Motor neuron (in vitro differentiated cells): Measurements from ENCODE around the gene EIF4A3. TPM values are rescaled to one million over a fixed set of nuclear protein-coding genes. Genes with fewer than 3 reads are reported as not detected.

Source experiments
- ATAC-seq, 8 experiments: fragments of 200-7000 bp; cut with Tn5 transposase; replicated peaks in 6 of 8; 2 replicates each; pipeline ENCODE4 v1.8.0; 2021; ENCODE audit warnings: mild to moderate bottlenecking in 8 of 8, moderate library complexity in 8 of 8
- H3K27ac ChIP-seq, 2 donors: fragments of 250-450 bp; sonication (Bioruptor Pico); 2 replicates each; pipeline ENCODE4 v1.9.0; 2021; ENCODE audit warnings: antibody characterized with exemption in 2 of 2, mild to moderate bottlenecking in 2 of 2, moderate library complexity in 1 of 2
- H3K4me1 ChIP-seq, 2 donors: fragments of 250-450 bp; sonication (Bioruptor Pico); replicated peaks in 1 of 2; 2 replicates each; pipeline ENCODE4 v1.6.1; 2021; ENCODE audit warnings: antibody characterized with exemption in 2 of 2, mild to moderate bottlenecking in 2 of 2, moderate library complexity in 1 of 2
- H3K4me3 ChIP-seq, 5 donors: fragments of 250-450 bp; sonication (Bioruptor Pico); 2 replicates each; pipeline ENCODE4 v1.9.0; 2021; ENCODE audit warnings: antibody characterized with exemption in 5 of 5, mild to moderate bottlenecking in 5 of 5, moderate library complexity in 4 of 5
- WGBS, 10 experiments: fragments of 450-650 bp; shearing (Covaris generic); methylation state at CpG; one replicate each; pipeline ENCODE4 v1.0.0; 2022; 5-methylcytosine and 5-hydroxymethylcytosine counted together
- in situ Hi-C, 9 experiments: fragments of 400-800 bp; cut with MboI; loops; one replicate each; pipeline ENCODE4 v1.15.0; 2021; ENCODE audit warnings: low sequenced_read_pairs in 9 of 9, low pct_unique_long_range_greater_than_20kb in 2 of 9; ENCODE audit not compliant: unreplicated experiment in 9 of 9
- total RNA-seq, 8 experiments: library from RNA; unstranded; fragments of 300-600 nt; gene quantifications; 2 replicates each; pipeline versions ENCODE4 v1.2.3 to v1.2.4, GENCODE V29; 2022

Gene EIF4A3
- total RNA-seq, 8 experiments from 2014 or later: 63.4 to 192 (median 95.1) TPM

DNA sequence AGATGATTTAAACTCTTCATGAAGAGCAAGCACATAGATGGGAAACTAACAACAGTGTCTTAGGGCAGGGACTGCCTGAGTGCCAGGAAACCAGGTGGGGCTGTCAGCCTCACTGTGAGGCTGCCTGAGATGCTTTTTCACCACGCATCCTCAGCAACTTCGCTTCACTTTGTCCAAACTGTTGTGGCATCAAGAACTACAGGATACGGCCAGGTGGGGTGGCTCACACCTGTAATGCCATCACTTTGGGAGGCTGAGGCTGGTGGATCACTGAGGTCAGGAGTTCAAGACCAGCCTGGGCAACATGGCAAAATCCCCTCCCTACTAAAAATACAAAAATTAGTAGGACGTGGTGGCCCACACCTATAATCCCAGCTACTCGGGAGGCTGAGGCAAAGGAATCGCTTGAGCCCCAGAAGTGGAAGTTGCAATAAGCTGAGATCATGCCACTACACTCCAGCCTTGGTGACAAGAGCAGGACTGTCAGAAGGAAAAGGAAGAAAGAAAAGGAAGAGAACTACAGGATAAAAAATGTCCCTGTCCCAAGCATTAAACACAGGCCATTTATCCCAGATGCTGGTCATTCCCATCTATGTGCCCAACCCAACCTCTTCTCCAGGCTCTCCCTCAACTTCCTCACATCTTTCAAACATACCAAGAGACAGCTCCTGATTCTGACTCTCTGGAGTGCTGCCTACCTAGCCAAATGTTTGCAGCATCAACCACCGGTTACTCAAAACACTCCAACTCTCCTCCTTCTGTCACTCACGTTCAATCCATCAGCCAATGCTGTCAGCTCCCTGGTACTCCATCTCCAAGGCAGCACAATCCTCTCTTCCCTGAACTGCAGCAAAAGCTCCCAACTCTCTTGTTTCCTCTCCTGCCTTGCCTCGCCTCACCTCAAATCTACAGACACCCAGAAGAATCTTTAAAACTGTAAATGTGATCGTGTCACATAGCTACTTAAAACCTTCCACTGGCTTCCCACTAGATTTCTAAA is 1.6 kb downstream of the EIF4A3 start:
- no peak overlapping the region for H3K27ac ChIP-seq

DNA sequence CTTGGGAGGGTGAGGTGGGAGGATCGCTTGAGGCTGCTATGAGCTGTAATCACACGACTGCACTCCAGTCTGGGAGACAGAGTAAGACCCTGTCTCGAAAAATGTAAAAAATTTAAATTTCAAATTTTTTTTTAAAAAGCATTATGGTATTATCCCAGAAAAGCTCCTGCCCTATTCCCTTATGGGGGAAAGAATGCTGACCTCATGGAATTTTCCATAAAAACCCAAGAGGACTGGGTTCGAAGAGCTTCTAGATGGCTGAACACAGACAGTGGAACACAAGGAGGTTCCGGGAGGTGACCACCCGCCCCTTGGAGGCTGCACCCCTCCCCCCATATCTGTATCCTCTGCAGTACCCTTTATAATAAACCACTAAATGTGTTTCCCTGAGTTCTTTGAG is 4.0 kb downstream of the EIF4A3 start:
- WGBS, 10 experiments: 80 to 100% (median 99%) methylated on average over 2 to 6 of the region's 6 CpGs; no CpG with 5 or more reads in 6 of the 10 experiments
- in situ Hi-C loops: no loop called here
- no peak for ATAC-seq
- H3K4me1 ChIP-seq: peaks cover 11 to 14% of the 10 kb centered on the region in 2 donors
- H3K27ac ChIP-seq: no peak overlapping the region
- H3K4me3 ChIP-seq: no peak overlapping the region

More for the DNA sequence above, 1.6 kb downstream of the EIF4A3 start:
- WGBS, 10 experiments: 0 to 75% (median 20%) methylated on average over 2 to 9 of the region's 10 CpGs; no CpG with 5 or more reads in 2 of the 10 experiments
- Histone ChIP-seq H3K4me3 (peak overlapping the region; percentile 73 to 88 (median 75)), H3K4me1 (peaks cover 14 to 19% of the 10 kb centered on the region in 2 donors)
- no peak for ATAC-seq
- in situ Hi-C loops: no loop called here

DNA sequence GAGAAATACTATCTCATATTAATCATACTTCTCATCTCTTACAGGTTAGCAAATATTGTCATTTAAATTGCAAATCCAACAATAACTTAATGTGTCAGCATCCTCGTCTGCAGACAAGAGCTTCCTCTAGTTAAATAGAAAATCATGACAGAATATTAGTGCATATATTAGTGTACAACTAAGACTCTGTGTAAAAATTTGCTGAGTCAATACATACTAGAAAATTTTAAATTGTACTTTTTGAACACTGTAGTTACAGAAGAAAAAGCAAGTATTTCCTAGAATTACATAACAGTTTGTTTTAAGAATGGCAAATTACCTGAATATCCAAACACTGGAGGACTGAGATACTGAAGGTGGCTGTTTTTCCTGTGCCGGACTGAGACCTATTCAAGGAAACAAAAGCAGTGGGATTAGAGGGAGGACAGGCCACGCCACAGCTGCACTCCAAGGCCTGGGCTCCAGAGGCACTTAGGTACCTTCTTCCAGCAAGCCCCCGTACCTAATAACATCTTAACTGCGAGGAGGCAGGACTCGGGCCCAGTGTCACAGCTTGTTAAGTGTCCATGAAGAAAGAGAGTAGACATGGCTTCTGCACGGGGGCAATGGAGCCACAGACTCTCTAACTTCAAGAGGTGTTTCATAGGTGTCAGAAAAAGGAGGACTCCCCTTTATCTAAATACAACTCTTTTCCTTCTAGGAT is 5.3 kb downstream of the EIF4A3 start:
- no peak for ATAC-seq
- peaks cover 11 to 14% of the 10 kb centered on the region in 2 donors for H3K4me1 ChIP-seq
- WGBS, 10 experiments: 77 to 100% (median 94%) methylated on average over 1 to 6 of the region's 7 CpGs
- in situ Hi-C loops: no loop called here
- H3K27ac ChIP-seq: no peak overlapping the region
- H3K4me3 ChIP-seq: no peak overlapping the region

DNA sequence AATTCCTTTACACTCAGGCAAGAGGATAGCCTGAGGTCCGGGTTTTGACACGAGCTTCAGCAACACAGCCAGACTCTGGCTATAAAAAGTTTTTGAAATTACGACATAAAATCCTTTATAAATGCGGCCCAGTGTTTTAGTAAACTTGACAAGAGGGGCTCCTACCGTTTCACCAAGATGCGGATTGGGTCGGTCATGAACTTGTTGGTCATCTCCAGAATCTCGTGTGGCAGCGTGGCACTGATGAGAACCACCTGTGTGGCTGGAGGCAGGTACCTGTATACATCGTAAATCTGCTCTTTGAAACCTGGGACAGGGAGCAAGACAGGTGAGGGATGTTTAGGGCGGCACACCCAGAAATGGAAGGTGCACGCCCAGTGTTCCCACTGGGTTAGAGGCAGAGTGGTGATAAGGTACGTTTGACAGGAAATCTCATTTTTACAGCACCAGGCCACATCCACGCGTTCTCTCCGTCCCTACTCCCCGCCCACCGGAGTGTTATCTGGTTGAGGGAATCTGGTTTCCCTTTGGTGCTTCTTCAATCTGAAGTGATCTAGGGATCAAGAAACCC is 8.0 kb downstream of the EIF4A3 start:
- H3K4me3 ChIP-seq: no peak overlapping the region
- in situ Hi-C loops: no loop called here
- no peak overlapping the region for H3K27ac ChIP-seq
- ATAC-seq: no peak
- 84 to 100% (median 96%) methylated on average over 1 to 17 of the region's 18 CpGs; no CpG with 5 or more reads in 3 of the 10 experiments for WGBS, 10 experiments
- no peaks in the 10 kb centered on the region for H3K4me1 ChIP-seq

DNA sequence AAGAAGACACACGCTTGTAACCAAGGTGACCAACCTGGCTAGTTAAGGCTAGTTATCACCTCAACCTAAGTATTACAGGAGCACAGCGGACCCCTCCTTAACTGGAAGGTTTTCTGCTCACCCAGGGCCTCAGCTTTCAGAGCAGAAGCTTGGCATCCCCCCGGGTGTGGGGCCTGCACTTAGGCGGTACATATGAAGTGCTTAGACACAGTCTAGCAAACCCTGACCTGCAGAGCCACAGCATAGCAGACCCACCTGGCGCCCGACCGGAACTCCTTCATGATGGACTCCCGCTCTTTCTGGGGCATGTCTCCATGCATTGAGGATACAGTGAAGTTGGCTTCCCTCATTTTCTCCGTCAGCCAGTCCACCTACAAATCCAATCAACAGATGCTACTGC is 9.8 kb downstream of the EIF4A3 start:
- Histone ChIP-seq H3K4me1 (no peaks in the 10 kb centered on the region), H3K27ac (no peak overlapping the region), H3K4me3 (no peak overlapping the region)
- WGBS, 10 experiments: 100% methylated on average over 1 to 6 of the region's 9 CpGs; no CpG with 5 or more reads in 4 of the 10 experiments
- ATAC-seq: peak in 2 of 8 experiments; percentile 9 to 20
- in situ Hi-C loops: no loop called here

DNA sequence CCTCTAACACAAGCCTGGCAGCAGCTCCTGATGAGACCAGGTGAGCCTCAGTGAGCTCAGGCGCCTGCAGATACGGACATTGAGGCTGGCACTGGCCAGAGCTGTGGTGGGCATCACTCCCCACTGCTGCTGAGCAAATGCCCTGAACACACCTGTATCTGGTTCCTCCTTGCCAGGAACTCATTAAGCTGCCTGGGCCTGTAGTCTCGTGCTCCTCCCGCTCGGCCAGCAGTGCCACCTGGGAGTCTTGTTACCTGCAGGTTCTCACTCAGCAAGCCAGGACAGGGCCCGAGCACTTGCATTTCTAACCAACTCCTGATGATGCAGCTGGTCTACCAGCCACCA is 13.3 kb downstream of the EIF4A3 start:
- H3K4me1 ChIP-seq: no peaks in the 10 kb centered on the region
- H3K4me3 ChIP-seq: no peak overlapping the region
- peak in 5 of 8 experiments; percentile 18 to 35 (median 21) for ATAC-seq
- in situ Hi-C loops: no loop called here
- H3K27ac ChIP-seq: no peak overlapping the region
- WGBS, 10 experiments: 100% methylated on average over 1 to 3 of the region's 6 CpGs; no CpG with 5 or more reads in 4 of the 10 experiments

DNA sequence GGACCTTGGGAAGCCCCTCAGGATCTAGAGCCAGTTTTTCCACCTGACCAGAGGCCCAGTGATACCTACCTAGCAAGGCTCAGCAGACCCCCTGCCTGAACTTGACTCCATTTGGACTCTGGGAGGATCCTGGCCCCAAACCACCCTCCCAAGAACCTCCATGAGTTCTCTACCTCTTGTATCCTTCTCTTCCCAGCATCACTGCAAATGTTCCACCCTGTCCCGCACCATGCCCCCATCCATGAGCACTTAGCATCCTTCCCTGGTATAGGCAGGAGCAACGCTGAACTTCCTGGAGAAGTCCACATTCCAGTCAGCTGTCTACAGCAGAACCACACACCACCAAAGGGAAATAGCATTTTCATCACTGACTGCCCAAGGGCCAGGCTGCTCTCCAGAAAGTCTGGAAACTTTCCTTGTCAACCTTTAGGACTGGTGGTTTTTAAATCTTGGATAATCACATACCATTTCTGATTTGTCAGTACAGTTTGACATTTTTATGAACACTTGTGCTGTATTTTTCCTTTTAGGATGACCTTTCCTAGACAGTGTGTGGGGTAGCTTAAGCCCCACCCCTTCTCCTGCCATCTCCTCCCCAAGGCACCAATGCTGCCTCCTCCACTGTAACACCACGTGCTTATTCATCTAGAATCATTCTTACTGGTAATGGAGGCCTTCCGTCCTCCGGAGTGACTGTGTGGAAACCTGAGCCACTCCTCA is 13.9 kb downstream of the EIF4A3 start:
- Histone ChIP-seq H3K27ac (no peak overlapping the region), H3K4me3 (no peak overlapping the region), H3K4me1 (no peaks in the 10 kb centered on the region)
- peak in 7 of 8 experiments; percentile 4 to 48 (median 33) for ATAC-seq
- 59 to 100% (median 92%) methylated on average over 1 to 4 of the region's 5 CpGs; no CpG with 5 or more reads in 3 of the 10 experiments for WGBS, 10 experiments
- in situ Hi-C loops: no loop called here

DNA sequence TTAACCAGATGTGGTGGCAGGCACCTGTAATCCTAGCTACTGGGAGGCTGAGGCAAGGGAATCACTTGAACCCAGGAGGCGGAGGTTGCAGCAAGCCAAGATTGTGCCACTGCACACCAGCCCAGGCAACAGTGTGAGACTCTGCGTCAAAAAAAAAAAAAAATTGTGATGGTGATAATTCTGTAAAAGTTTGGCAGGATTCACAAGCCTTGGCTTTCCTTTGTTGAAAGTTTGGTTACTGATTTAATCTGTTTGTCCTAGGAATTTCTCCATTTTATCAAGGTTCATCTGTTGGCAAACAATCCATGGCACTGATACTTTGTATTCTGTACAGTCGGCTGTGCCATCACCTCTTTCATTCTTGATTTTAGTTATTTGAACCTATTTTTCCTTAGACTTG is 15.9 kb downstream of the EIF4A3 start:
- H3K27ac ChIP-seq: no peak overlapping the region
- 55 to 100% (median 92%) methylated on average over 1 to 3 of the region's 3 CpGs; no CpG with 5 or more reads in 1 of the 10 experiments for WGBS, 10 experiments
- ATAC-seq: no peak

DNA sequence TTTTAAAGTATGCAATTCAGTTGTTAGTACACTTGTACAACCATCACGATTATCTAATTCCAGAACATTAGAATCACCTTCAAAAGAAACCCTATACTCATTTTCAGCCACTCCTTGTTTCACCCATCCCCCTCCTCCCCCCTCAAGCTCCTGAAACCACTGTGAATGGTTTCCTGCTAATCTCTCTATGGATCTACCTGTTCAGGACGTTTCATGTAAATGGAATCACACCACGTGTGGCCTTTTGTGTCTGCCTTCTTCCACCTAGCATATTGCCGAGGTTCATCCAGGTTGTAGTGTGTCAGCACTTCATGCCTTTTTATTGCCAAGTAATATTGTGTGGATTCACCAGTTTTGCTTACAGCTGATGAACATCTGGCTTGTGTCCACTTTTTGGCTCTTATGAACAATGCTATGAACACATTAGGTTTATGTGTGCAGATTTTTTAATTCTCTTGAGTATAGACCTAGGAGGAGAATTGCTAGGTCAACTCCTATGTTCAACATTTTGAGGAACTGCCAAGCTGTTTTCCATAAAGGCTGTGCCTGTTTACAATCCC is 17.8 kb downstream of the EIF4A3 start:
- Histone ChIP-seq H3K27ac (no peak overlapping the region), H3K4me1 (peaks cover 6% of the 10 kb centered on the region in 2 donors), H3K4me3 (no peak overlapping the region)
- peak in 1 of 8 experiments; percentile 2 for ATAC-seq
- in situ Hi-C loops: no loop called here
- WGBS, 10 experiments: 20 to 63% (median 38%) methylated on average over 1 to 4 of the region's 4 CpGs; no CpG with 5 or more reads in 1 of the 10 experiments

More for the DNA sequence above, 15.9 kb downstream of the EIF4A3 start:
- no peak overlapping the region for H3K4me3 ChIP-seq
- in situ Hi-C loops: no loop called here
- no peaks in the 10 kb centered on the region for H3K4me1 ChIP-seq

DNA sequence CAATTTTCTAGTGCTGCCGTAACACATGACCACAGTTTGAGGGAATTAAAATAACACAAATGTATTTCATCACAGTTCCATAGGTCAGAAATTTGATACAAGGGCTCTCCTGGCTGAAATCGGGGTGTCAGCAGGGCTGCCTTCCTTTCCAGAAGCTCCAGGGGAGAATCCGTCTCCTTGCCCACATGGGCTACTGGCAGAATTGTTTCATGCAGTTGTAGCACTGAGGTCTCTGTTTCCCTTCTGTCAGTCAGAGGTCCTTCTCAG is 20.5 kb downstream of the EIF4A3 start:
- WGBS, 10 experiments: 29 to 83% (median 75%) methylated on average over 1 to 3 of the region's 3 CpGs; no CpG with 5 or more reads in 3 of the 10 experiments
- Histone ChIP-seq H3K27ac (no peak overlapping the region), H3K4me3 (no peak overlapping the region), H3K4me1 (peaks cover 10% of the 10 kb centered on the region in 2 donors)
- ATAC-seq: no peak
- in situ Hi-C loops: no loop called here

DNA sequence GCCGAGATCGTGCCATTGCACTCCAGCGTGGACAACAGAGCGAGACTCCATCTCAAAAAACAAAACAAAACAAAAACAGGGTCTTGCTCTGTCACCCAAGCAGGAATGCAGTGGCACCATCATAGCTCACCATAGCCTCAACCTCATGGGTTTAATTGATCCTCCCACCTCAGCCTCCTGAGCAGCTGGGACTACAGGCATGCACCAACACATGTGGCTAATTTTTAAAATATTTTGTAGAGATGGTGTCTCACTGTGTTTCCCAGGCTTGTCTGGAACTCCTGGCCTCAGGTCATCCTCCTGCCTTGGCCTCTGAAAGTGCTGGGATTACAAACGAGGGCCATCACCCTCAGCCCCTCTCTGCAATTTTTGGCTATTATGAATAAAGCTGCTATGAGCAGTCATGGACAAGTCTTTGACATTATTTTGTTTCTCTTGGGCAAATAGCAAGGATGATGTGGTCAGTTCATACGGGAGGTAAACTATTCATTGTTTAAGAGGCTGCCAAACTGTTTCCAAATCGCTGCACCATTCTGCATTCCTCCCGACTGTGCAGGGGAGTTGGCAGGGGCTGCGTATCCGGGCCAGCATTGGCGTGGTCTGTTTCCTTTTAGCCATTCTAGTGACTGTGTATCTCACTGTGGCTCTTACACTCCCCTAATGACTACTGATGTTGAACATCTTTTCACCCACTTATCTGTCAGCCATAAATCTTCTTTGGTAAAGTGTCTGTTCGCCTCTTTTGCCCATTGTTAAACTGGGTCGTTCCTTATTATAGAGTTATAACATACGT is 21.1 kb downstream of the EIF4A3 start:
- Histone ChIP-seq H3K4me1 (peaks cover 10% of the 10 kb centered on the region in 2 donors), H3K27ac (no peak overlapping the region), H3K4me3 (no peak overlapping the region)
- in situ Hi-C loops: no loop called here
- ATAC-seq: no peak
- 10 to 100% (median 69%) methylated on average over 1 to 13 of the region's 14 CpGs for WGBS, 10 experiments
